Prostate gland (tissue), 2 donors: ENCODE data around the gene RAD51B. TPM values are rescaled to one million over a fixed set of nuclear protein-coding genes. Genes with fewer than 3 reads are reported as not detected.

Experiments
- DNase-seq: peaks from one replicate; pipeline ENCODE4 v3.0.0-alpha.2; 2019; ENCODE audit warnings: low spot score
- H3K27ac ChIP-seq, 2 donors: fragments of 200-600 bp; sonication (generic); 2 replicates each; pipeline ENCODE4 v1.5.1; 2017 to 2019
- H3K27me3 ChIP-seq: fragments of 200-600 bp; sonication (generic); replicated peaks from 2 replicates; pipeline ENCODE4 v1.5.1; 2019; ENCODE audit not compliant: insufficient read depth
- H3K36me3 ChIP-seq, 2 donors: fragments of 200-600 bp; sonication (generic); 1 replicate in 1 of 2; 2 replicates in 1 of 2; pipeline versions ENCODE4 v1.5.1 to v1.8.1; 2017 to 2019
- H3K4me1 ChIP-seq: fragments of 200-600 bp; sonication (generic); replicated peaks from 2 replicates; pipeline ENCODE4 v1.5.1; 2019
- H3K4me3 ChIP-seq, 2 donors: fragments of 200-600 bp; sonication (generic); 2 replicates each; pipeline ENCODE4 v1.5.1; 2017 to 2019
- H3K9me3 ChIP-seq: fragments of 200-600 bp; sonication (generic); 2 replicates; pipeline ENCODE4 v1.5.1; 2017
- CTCF ChIP-seq, 4 experiments: fragments of 200-600 bp in 2 of 4; fragments of 450-650 bp in 2 of 4; sonication (generic) in 2 of 4; IDR thresholded peaks; 1 replicate in 3 of 4; 2 replicates in 1 of 4; pipeline ENCODE4 v1.5.1; 2016 to 2019; ENCODE audit warnings: antibody characterized with exemption in 4 of 4, mild to moderate bottlenecking in 2 of 4, moderate library complexity in 2 of 4
- POLR2A ChIP-seq: fragments of 450-650 bp; IDR thresholded peaks from one replicate; pipeline ENCODE4 v1.6.1; 2016; ENCODE audit warnings: antibody characterized with exemption, mild to moderate bottlenecking
- POLR2AphosphoS5 ChIP-seq: sonication (generic); formaldehyde crosslinking; IDR thresholded peaks from one replicate; pipeline ENCODE4 v1.6.1; 2017; ENCODE audit warnings: antibody characterized with exemption
- WGBS: methylation state at CpG from one replicate; pipeline ENCODE4 v1.1.5; 2018; 5-methylcytosine and 5-hydroxymethylcytosine counted together
- intact Hi-C: fragments of 100-400 bp; cut with DNase I; formaldehyde crosslinking; loops from one replicate; pipeline ENCODE4 v1.14.2; 2022
- total RNA-seq, 2 donors: library from RNA; depleted of rRNA; stranded (reverse); fragments of >200 nt; gene quantifications; one replicate each; pipeline ENCODE4 v1.1.0, GENCODE V29; 2016

RAD51B gene
- total RNA-seq, 2 donors from 2014 or later, result 14.9 to 35.8 TPM

- no peaks in the 10 kb centered on the region for H3K27me3 ChIP-seq
- no peak overlapping the region for H3K27ac ChIP-seq
- H3K36me3 ChIP-seq, result no peaks in the 10 kb centered on the region
- H3K4me1 ChIP-seq, result no peaks in the 10 kb centered on the region
- no peak overlapping the region for H3K4me3 ChIP-seq
- intact Hi-C loops, result no loop called here
- DNase-seq, result no peak
- WGBS, result 66% methylated on average over 3 of the region's 3 CpGs
- no peaks in the 10 kb centered on the region for H3K9me3 ChIP-seq
- TF ChIP-seq CTCF (IDR thresholded peaks at IDR 0.05), result no peak
- no peak for TF ChIP-seq POLR2A
- TF ChIP-seq POLR2AphosphoS5, result no peak
These were observed 67.9 kb downstream of the RAD51B start for GRCh38 chr14:67887478-67887877.

GRCh38 chr14:67889455-67889854 lies 69.9 kb downstream of the RAD51B start:
- intact Hi-C loops, result no loop called here
- no peak overlapping the region for H3K4me3 ChIP-seq
- 91% methylated on average over 4 of the region's 4 CpGs for WGBS
- no peak overlapping the region for H3K27ac ChIP-seq
- H3K36me3 ChIP-seq, result no peaks in the 10 kb centered on the region
- TF ChIP-seq CTCF (IDR thresholded peaks at IDR 0.05), result no peak
- no peak for TF ChIP-seq POLR2A
- no peak for TF ChIP-seq POLR2AphosphoS5
- no peaks in the 10 kb centered on the region for H3K9me3 ChIP-seq
- DNase-seq, result no peak
- H3K27me3 ChIP-seq, result no peaks in the 10 kb centered on the region
- no peaks in the 10 kb centered on the region for H3K4me1 ChIP-seq

DNA sequence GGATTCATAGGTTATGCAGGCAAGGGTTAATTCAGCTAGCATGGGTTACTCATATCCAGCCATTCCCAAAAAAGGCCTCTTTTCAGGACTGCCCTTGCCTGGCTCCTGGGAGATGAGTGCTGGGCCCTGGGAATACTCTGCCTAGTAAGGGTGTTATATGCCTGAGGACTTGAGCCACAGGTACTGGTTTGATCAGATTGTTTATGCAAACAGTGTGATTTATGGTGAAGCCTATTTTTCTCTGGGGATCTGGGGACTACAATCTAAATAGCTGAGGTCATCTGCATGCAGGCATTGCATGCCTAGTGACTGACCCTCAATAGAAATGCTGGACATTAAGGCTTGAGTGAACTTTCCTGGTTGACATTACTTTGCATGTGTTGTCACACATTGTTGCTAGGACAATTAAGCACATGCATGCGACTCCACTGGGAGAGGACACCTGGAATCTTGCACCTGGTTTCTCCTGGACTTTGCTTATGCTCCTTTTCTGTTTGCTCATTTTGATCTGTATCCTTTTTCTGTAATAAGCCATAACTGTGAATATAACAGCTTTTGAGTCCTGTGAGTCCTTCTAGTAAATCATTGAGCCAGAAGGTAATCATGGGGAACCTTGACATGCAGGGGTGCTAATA lies 73.0 kb downstream of the RAD51B start:
- Histone ChIP-seq H3K9me3 (no peaks in the 10 kb centered on the region), H3K27me3 (no peaks in the 10 kb centered on the region), H3K4me1 (no peaks in the 10 kb centered on the region), H3K4me3 (no peak overlapping the region), H3K36me3 (no peaks in the 10 kb centered on the region), H3K27ac (no peak overlapping the region)
- no peak for DNase-seq
- TF ChIP-seq POLR2A (no peak), POLR2AphosphoS5 (no peak), CTCF (IDR thresholded peaks at IDR 0.05) (no peak)
- intact Hi-C loops, result no loop called here
- WGBS, result 82% methylated on average over 1 of the region's 1 CpG

DNA sequence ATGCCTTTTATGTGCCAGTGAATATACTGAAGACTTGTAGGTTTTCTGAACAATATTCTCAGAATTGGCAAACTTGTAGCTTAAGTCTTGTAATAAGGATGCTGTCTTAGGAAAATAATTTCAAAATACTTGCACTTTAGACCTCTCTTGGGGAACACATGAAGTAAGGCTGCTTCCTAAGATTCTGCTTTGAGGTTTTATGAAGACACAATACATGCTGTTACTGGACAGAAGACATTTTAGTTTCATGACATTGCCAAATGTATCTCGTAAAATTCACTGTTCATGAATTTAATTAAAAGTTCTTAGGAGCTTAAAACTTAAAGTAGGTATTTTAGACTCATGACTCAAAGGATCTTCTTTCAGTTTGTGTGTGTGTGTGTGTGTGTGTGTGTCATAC lies 80.7 kb downstream of the RAD51B start:
- Histone ChIP-seq H3K27me3 (no peaks in the 10 kb centered on the region), H3K4me3 (no peak overlapping the region), H3K9me3 (no peaks in the 10 kb centered on the region), H3K27ac (no peak overlapping the region), H3K4me1 (no peaks in the 10 kb centered on the region), H3K36me3 (no peaks in the 10 kb centered on the region)
- intact Hi-C loops, result no loop called here
- TF ChIP-seq POLR2A, result no peak
- no peak for TF ChIP-seq POLR2AphosphoS5
- TF ChIP-seq CTCF (IDR thresholded peaks at IDR 0.05), result no peak
- DNase-seq, result no peak
- 29% methylated on average over 1 of the region's 1 CpG for WGBS

DNA sequence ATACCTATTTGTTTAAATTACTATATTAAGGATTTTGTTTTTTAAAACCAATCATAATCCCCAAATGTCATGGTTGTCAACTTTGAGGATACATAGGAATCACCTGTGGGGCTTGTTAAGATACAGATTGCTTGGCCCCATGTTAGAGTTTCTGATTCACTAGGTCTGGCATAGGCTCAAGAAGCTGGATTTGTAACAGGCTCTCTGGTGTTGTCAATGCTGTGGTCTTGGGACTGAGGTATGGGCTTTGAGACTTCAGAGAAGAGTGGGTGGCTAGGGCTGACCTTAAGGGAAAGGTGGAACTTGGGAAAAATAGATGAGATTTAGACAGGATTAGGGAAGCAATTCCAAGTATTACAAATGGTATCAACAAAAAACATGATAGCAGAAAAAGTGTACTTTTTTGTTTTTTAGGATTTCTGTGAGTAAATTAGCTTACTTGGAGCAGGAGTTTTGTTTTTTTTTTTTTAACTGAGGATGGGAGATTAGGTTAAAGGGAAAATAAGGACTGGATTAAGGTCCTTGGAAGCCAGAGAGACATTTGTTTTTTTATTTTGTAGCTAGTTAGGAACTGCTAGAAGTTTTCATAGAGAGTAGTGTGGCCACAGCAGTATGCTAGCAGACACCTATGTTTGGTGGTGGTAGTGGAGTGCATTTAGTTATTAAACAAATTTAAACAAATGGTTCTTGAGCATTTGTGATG lies 88.6 kb downstream of the RAD51B start:
- no peak for DNase-seq
- intact Hi-C loops, result no loop called here
- TF ChIP-seq CTCF (IDR thresholded peaks at IDR 0.05) (no peak), POLR2AphosphoS5 (no peak), POLR2A (no peak)
- Histone ChIP-seq H3K27me3 (no peaks in the 10 kb centered on the region), H3K4me3 (no peak overlapping the region), H3K36me3 (no peaks in the 10 kb centered on the region), H3K27ac (no peak overlapping the region), H3K9me3 (no peaks in the 10 kb centered on the region), H3K4me1 (no peaks in the 10 kb centered on the region)
